Activated B cell treated with CpG ODN at 0.5 μM for 24 hours (primary cell): Measurements from ENCODE around the gene GPN2. TPM values are rescaled to one million over a fixed set of nuclear protein-coding genes. Genes with fewer than 3 reads are reported as not detected.
A peak's percentile ranks its signal among the peaks of the same experiment; 100 is the strongest.

Source experiments
- ATAC-seq: fragments of 200-7000 bp; cut with Tn5 transposase; one replicate; pipeline ENCODE4 v1.10.0; 2021; ENCODE audit warnings: low read depth, mild to moderate bottlenecking, moderate library complexity
- CTCF ChIA-PET: fragments of 350-600 bp; sonication (Branson Sonifier 250); formaldehyde crosslinking; loops from one replicate; lab custom pipeline; 2021; ENCODE audit warnings: antibody characterized with exemption; lab: Charles Lee
- POLR2A ChIA-PET: fragments of 350-600 bp; sonication (Branson Sonifier 250); formaldehyde crosslinking; loops from one replicate; lab custom pipeline; 2021; ENCODE audit warnings: antibody characterized with exemption; lab: Charles Lee
- DNase-seq: peaks from one replicate; pipeline ENCODE4 v3.0.0; 2022
- H3K27ac Mint-ChIP-seq: one replicate; pipeline ENCODE4 v1.8.0; 2020; ENCODE audit warnings: mixed read lengths
- H3K27me3 Mint-ChIP-seq: one replicate; pipeline ENCODE4 v1.8.0; 2021; ENCODE audit warnings: mixed read lengths
- H3K36me3 Mint-ChIP-seq: one replicate; pipeline ENCODE4 v1.8.0; 2021; ENCODE audit warnings: low read depth, mixed read lengths
- H3K4me1 Mint-ChIP-seq: one replicate; pipeline ENCODE4 v1.8.0; 2021; ENCODE audit warnings: mixed read lengths
- H3K4me3 Mint-ChIP-seq: one replicate; pipeline ENCODE4 v1.8.0; 2020; ENCODE audit warnings: mild to moderate bottlenecking, mixed read lengths
- H3K9me3 Mint-ChIP-seq: one replicate; pipeline ENCODE4 v1.8.0; 2020; ENCODE audit warnings: mixed read lengths
- CTCF ChIP-seq: fragments of 200-600 bp; IDR thresholded peaks from one replicate; pipeline ENCODE4 v1.8.0; 2022; ENCODE audit warnings: antibody characterized with exemption, mild to moderate bottlenecking
- intact Hi-C: fragments of 100-400 bp; cut with micrococcal nuclease; formaldehyde crosslinking; loops from one replicate; pipeline ENCODE4 v1.15.1; 2024
- total RNA-seq: library from RNA; stranded (reverse); gene quantifications from 2 replicates; pipeline ENCODE4 v1.2.3, GENCODE V29; 2022

GPN2 gene
- total RNA-seq = 42.6 and 48.6 TPM in 2 replicates

- TF ChIP-seq CTCF = no peak
- ChIA-PET CTCF (interaction anchor here (0.7 to 2.0 kb wide), 4 partner anchors 9 to 101 kb away, joined by 4 to 6 read pairs (median 5); no protein-coding TSS in a partner anchor), POLR2A (interaction anchor here (0.6 to 5.1 kb wide), 24 partner anchors 8 to 418 kb away, joined by 3 to 64 read pairs (median 5); partner anchors contain the start of genes GPATCH3, HMGN2, NUDC and PIGV)
- Mint-ChIP-seq H3K4me3 (peak within 1 kb of the TSS; percentile 93), H3K4me1 (peaks cover 32% of the 10 kb centered on the region), H3K9me3 (no peaks in the 10 kb centered on the region), H3K27ac (peak within 1 kb of the TSS; percentile 89), H3K36me3 (peaks cover 73% of the 10 kb centered on the region), H3K27me3 (no peaks in the 10 kb centered on the region)
- DNase-seq (peak; percentile 74), ATAC-seq (peak; percentile 95)
- intact Hi-C loops = loop anchor here (1.0 kb wide), 3 partner anchors 10 to 31 kb away; partner anchors contain the start of genes GPATCH3 and NUDC
These were observed at the start of gene GPN2 for GRCh38 chr1:26889551-26890466. Gene GPN2 (minus strand): TSS chr1:26890283. CDS start chr1:26890096, 187 bp downstream.

GRCh38 chr1:26938659-26939025 is 48.6 kb upstream of the GPN2 start:
- no peak for TF ChIP-seq CTCF
- Mint-ChIP-seq H3K9me3 (no peaks in the 10 kb centered on the region), H3K27ac (no peak overlapping the region), H3K36me3 (peaks cover 58% of the 10 kb centered on the region), H3K4me1 (no peaks in the 10 kb centered on the region), H3K27me3 (no peaks in the 10 kb centered on the region), H3K4me3 (no peak overlapping the region)
- DNase-seq = no peak
- ATAC-seq = no peak
- intact Hi-C loops = no loop called here
- ChIA-PET POLR2A (no interaction called here), CTCF (no interaction called here)

- intact Hi-C loops = no loop called here
- CTCF ChIA-PET = no interaction called here
- ATAC-seq = no peak
These were observed 48.0 kb upstream of the GPN2 start for GRCh38 chr1:26938004-26938658.

GRCh38 chr1:26936823-26937222 is 46.7 kb upstream of the GPN2 start:
- Mint-ChIP-seq H3K4me1 (peaks cover 13% of the 10 kb centered on the region), H3K36me3 (peaks cover 51% of the 10 kb centered on the region), H3K4me3 (no peak overlapping the region), H3K27ac (no peak overlapping the region), H3K9me3 (no peaks in the 10 kb centered on the region), H3K27me3 (no peaks in the 10 kb centered on the region)
- POLR2A ChIA-PET = interaction anchor here (1.3 kb wide), 1 partner anchor 36 kb away, joined by 3 read pairs; the partner anchor contains the start of gene GPATCH3
- CTCF ChIA-PET = no interaction called here
- no peak for TF ChIP-seq CTCF
- no peak for DNase-seq
- intact Hi-C loops = no loop called here
- no peak for ATAC-seq

More at GRCh38 chr1:26938004-26938658, 48.0 kb upstream of the GPN2 start:
- Mint-ChIP-seq H3K27me3 (no peaks in the 10 kb centered on the region), H3K36me3 (peaks cover 56% of the 10 kb centered on the region), H3K9me3 (no peaks in the 10 kb centered on the region), H3K4me3 (no peak overlapping the region), H3K4me1 (peaks cover 2% of the 10 kb centered on the region), H3K27ac (no peak overlapping the region)
- POLR2A ChIA-PET = interaction anchor here (1.3 kb wide), 1 partner anchor 38 kb away, joined by 3 read pairs; the partner anchor contains the start of gene GPATCH3
- no peak for DNase-seq
- TF ChIP-seq CTCF = no peak
